Esophagus muscularis mucosa (tissue), 4 donors: ENCODE data around the gene TP53I11. TPM values are rescaled to one million over a fixed set of nuclear protein-coding genes. Genes with fewer than 3 reads are reported as not detected.
A peak's percentile ranks its signal among the peaks of the same experiment; 100 is the strongest.

Experiments used
- DNase-seq: peaks from one replicate; pipeline ENCODE4 v3.0.0-alpha.2; 2017; ENCODE audit errors: extremely low spot score
- H3K27ac ChIP-seq, 4 donors: fragments of 200-600 bp; sonication (generic); replicated peaks in 1 of 4; 1 replicate in 3 of 4; 2 replicates in 1 of 4; pipeline ENCODE4 v1.5.1; 2016 to 2019; ENCODE audit warnings: mild to moderate bottlenecking in 1 of 4
- H3K27me3 ChIP-seq, 4 donors: fragments of 200-600 bp; sonication (generic); one replicate each; pipeline versions ENCODE4 v1.5.1 to v1.6.0; 2016 to 2019
- H3K36me3 ChIP-seq, 4 donors: fragments of 200-600 bp; sonication (generic); one replicate each; pipeline ENCODE4 v1.5.1; 2016 to 2019
- H3K4me1 ChIP-seq, 4 donors: fragments of 200-600 bp; sonication (generic); one replicate each; pipeline ENCODE4 v1.5.1; 2016 to 2019
- H3K4me3 ChIP-seq, 4 donors: fragments of 200-600 bp; sonication (generic); 1 replicate in 2 of 4; 2 replicates in 2 of 4; pipeline ENCODE4 v1.5.1; 2016 to 2019; ENCODE audit warnings: mild to moderate bottlenecking in 4 of 4, moderate library complexity in 1 of 4
- H3K9me3 ChIP-seq, 4 donors: fragments of 200-600 bp; sonication (generic); 1 replicate in 3 of 4; 2 replicates in 1 of 4; pipeline ENCODE4 v1.5.1; 2016 to 2019
- CTCF ChIP-seq, 3 experiments: fragments of 200-600 bp in 2 of 3; fragments of 450-650 bp in 1 of 3; sonication (generic) in 2 of 3; IDR thresholded peaks; one replicate each; pipeline ENCODE4 v1.5.1; 2017 to 2019; ENCODE audit warnings: antibody characterized with exemption in 3 of 3, mild to moderate bottlenecking in 2 of 3, moderate library complexity in 1 of 3
- EP300 ChIP-seq: sonication (generic); formaldehyde crosslinking; IDR thresholded peaks from one replicate; pipeline ENCODE4 v1.6.1; 2017; ENCODE audit warnings: antibody characterized with exemption
- POLR2A ChIP-seq: fragments of 450-650 bp; IDR thresholded peaks from one replicate; pipeline ENCODE4 v1.6.1; 2017; ENCODE audit warnings: antibody characterized with exemption, moderate library complexity, mild to moderate bottlenecking, low read depth
- POLR2AphosphoS5 ChIP-seq, 2 donors: sonication (generic); formaldehyde crosslinking; IDR thresholded peaks; one replicate each; pipeline ENCODE4 v1.6.1; 2017; ENCODE audit warnings: antibody characterized with exemption in 2 of 2
- WGBS: methylation state at CpG from one replicate; pipeline ENCODE4 v1.1.5; 2018; 5-methylcytosine and 5-hydroxymethylcytosine counted together
- intact Hi-C: fragments of 100-400 bp; cut with DNase I; formaldehyde crosslinking; loops from one replicate; pipeline ENCODE4 v1.15.1; 2023
- total RNA-seq, 4 donors: library from RNA; depleted of rRNA; stranded (reverse); fragments of >200 nt; gene quantifications; one replicate each; pipeline versions ENCODE4 v1.1.0 to v1.2.1, GENCODE V29; 2016

TP53I11 gene
- total RNA-seq, 4 donors from 2014 or later = 51.1 to 76.1 (median 59.2) TPM

- no peak for TF ChIP-seq POLR2A
- no peak for TF ChIP-seq POLR2AphosphoS5 (IDR thresholded peaks at IDR 0.05)
- TF ChIP-seq CTCF (IDR thresholded peaks at IDR 0.05) = no peak
- TF ChIP-seq EP300 = no peak
- WGBS = 64% methylated on average over 12 of the region's 12 CpGs
- Histone ChIP-seq H3K4me1 (peaks cover 46 to 87% (median 73%) of the 10 kb centered on the region in 4 donors), H3K4me3 (no peak overlapping the region), H3K27ac (peak overlapping the region in 2 of 4 donors; percentile 30 to 45), H3K36me3 (peaks cover 0 to 10% (median 3%) of the 10 kb centered on the region in 4 donors), H3K9me3 (no peaks in the 10 kb centered on the region), H3K27me3 (no peaks in the 10 kb centered on the region)
- no peak for DNase-seq
- intact Hi-C loops = no loop called here
Measured at GRCh38 chr11:44941259-44942021, 9.2 kb downstream of the TP53I11 start.

DNA sequence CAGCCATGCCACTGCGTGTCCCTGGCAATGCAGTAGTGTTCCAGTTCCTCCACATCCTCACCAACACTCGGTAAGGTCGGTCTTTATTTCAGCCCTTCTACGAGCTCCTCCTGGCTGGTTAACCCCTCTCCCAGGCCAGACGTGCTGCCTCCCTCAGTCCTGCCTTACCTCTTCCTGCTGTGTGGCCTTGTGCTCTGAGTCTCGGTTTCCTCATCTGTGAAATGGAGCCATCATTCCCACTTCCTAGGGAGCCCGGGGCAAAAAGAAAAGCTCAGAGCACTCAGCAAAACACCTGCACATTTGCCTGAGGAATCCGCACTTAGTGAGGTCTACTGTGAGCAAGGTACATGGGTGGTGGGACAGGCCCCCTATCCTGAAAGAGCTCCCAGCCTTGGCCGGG, 9.8 kb downstream of the TP53I11 start:
- H3K27ac ChIP-seq = peak overlapping the region in 2 of 4 donors; percentile 30 to 45
- WGBS = 88% methylated on average over 9 of the region's 9 CpGs
- no peak for DNase-seq
- H3K36me3 ChIP-seq = peaks cover 0 to 6% (median 5%) of the 10 kb centered on the region in 4 donors
- TF ChIP-seq CTCF (IDR thresholded peaks at IDR 0.05) = no peak
- TF ChIP-seq EP300 = no peak
- no peak for TF ChIP-seq POLR2A
- no peak for TF ChIP-seq POLR2AphosphoS5 (IDR thresholded peaks at IDR 0.05)
- peaks cover 40 to 83% (median 70%) of the 10 kb centered on the region in 4 donors for H3K4me1 ChIP-seq
- no peaks in the 10 kb centered on the region for H3K27me3 ChIP-seq
- no peak overlapping the region for H3K4me3 ChIP-seq
- no peaks in the 10 kb centered on the region for H3K9me3 ChIP-seq
- intact Hi-C loops = no loop called here

DNA sequence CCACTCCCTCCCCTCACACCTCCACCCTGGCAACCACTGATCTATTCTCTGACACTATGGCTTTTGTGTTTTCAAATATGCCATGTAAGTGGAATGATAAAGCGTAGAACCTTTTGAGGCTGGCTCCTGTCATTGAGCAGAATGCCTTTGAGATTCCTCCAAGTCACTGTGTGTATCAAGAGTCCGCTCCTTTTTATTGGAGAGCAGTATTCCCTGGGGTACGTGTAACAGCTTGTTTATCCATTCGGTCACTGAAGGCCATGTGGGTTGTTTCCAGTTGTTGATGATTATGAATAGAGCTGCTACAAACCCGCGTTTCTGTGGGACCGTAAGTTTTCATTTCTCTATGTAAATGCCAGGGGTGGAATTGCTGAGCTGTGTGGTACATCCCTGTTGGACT, 10.3 kb downstream of the TP53I11 start:
- Histone ChIP-seq H3K4me3 (no peak overlapping the region), H3K27me3 (no peaks in the 10 kb centered on the region), H3K9me3 (no peaks in the 10 kb centered on the region), H3K4me1 (peaks cover 35 to 79% (median 65%) of the 10 kb centered on the region in 4 donors), H3K27ac (peak overlapping the region in 2 of 4 donors; percentile 30 to 45), H3K36me3 (peaks cover 0 to 7% (median 5%) of the 10 kb centered on the region in 4 donors)
- intact Hi-C loops = no loop called here
- no peak for TF ChIP-seq CTCF (IDR thresholded peaks at IDR 0.05)
- TF ChIP-seq POLR2A = no peak
- no peak for TF ChIP-seq EP300
- no peak for TF ChIP-seq POLR2AphosphoS5 (IDR thresholded peaks at IDR 0.05)
- no peak for DNase-seq
- 85% methylated on average over 7 of the region's 7 CpGs for WGBS

DNA sequence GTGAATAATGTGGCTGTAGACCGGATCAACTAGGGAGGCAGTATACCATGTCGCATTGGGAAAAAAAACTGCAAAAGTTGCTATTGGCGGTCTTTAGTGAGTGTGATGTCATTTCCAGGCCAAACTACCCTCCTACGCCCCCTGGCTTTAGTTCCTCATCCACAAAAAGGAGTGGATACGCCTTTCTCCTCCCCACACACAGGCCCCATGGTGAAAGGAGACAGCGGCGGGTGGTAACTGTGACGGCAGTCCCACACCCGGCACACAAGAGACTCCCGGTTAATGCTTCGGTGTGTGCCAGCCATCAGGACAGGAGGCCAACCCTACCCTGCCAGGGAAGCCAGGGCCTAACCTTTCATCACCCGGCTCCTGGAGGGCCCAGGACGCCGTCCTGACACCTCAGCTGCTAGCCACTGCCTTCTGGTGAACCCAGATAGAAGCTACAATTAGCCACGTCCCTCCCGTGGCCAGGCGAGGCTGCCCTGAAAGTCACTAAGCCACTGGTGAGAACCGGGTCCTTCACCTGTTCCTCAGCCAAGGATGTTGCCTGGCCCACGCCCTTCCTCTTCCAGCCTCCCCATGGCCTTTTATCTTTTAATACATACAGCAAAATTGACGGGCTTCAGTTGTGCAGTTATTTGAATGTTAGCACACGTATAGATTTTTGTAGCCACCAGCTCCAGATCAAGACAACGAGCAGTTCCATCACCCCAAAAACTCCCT, 10.8 kb downstream of the TP53I11 start:
- TF ChIP-seq POLR2AphosphoS5 (IDR thresholded peaks at IDR 0.05) (no peak), CTCF (IDR thresholded peaks at IDR 0.05) (peak in 2 of 3 experiments; percentile 12 to 26), POLR2A (no peak), EP300 (no peak)
- Histone ChIP-seq H3K27ac (peak overlapping the region in 2 of 4 donors; percentile 23 to 30), H3K4me3 (no peak overlapping the region), H3K27me3 (no peaks in the 10 kb centered on the region), H3K36me3 (peaks cover 0 to 13% (median 9%) of the 10 kb centered on the region in 4 donors), H3K4me1 (peaks cover 33 to 73% (median 60%) of the 10 kb centered on the region in 4 donors), H3K9me3 (no peaks in the 10 kb centered on the region)
- 84% methylated on average over 21 of the region's 22 CpGs for WGBS
- no peak for DNase-seq
- intact Hi-C loops = loop anchor here (5.0 to 10.0 kb wide), 2 partner anchors 355 to 392 kb away; no protein-coding TSS in a partner anchor
